Tongue (tissue), 2 donors: Measurements from ENCODE around the gene DPF3. TPM values are rescaled to one million over a fixed set of nuclear protein-coding genes. Genes with fewer than 3 reads are reported as not detected.

Experiments
- DNase-seq: peaks from one replicate; pipeline ENCODE4 v3.0.0-alpha.2; 2015
- total RNA-seq: library from RNA; depleted of rRNA; stranded (reverse); fragments of >200 nt; gene quantifications from one replicate; pipeline ENCODE4 v1.2.3, GENCODE V29; 2014

The DPF3 gene
- total RNA-seq, 1 donor from 2014 or later, result 20.6 TPM

DNA sequence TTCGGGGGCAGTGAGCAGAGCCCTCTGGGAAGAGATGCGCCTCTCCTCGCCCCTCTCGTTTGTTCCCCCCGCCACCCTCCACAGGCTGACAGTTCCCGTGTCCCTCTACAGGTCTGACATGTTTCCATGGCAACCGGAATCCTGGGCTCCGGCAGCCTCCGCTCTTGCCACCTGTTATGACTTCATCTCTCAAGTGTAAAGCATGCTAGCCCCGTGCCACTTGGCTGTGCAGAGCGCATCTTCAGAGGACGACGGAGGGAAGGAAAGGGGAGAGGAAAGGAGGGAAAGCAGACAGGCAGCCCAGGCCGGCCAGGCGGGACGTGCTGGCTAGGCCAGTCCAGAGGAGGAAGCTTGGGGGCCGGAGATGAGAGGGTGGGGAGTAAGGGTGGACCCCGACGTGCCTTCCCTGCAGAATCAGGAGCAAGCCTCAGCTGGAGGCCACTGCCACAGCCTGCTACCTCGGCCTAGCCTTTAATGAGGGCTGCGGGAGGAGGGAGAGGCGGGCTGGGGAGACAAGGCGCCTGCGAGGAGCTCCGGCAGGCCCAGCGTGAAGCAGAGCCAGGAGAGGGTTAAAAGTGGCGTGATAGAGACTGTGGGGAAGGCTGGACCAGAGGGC is 214.3 kb downstream of the DPF3 start:
- peak; percentile 87 for DNase-seq

DNA sequence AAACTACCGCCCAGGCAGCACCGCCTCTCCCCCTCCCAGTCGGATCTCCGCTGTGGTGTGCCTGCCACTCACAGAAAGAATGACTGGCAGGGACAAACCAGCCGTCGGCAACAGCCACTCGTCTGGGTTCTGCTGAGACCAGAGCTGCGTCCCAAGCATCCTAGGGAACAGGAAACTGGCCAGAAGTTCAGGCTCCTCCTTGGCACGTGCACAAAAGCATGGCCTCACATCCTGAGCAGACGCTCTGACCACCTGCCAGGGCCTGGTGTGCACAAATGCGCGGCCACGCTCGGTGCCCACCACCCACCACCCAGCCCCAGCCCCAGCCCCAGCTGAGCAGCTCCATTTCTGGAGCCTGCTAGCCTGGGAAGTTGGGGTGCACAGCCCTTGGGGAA is 214.8 kb downstream of the DPF3 start:
- peak; percentile 82 for DNase-seq

DNA sequence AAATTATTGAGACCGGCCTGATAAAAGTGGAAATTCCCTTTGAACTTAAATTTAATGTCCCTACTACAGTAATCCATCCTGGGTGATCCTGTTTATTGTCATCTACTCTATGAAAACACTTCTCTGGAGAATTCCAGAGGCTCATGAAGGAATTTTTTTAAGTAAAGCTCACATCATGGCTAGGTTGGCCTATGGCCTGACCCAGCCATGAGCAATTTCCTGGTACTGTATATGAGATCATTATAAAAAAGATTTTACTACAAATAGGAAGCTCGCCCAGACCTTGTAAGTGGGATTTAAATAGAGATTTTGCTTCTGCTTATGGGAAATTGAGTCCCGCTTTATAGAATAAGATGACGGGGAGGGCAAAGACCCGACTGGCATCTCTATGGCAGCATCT is 215.5 kb downstream of the DPF3 start:
- no peak for DNase-seq

GRCh38 chr14:72677664-72678063 is 216.2 kb downstream of the DPF3 start:
- no peak for DNase-seq

GRCh38 chr14:72675126-72675525 is 218.8 kb downstream of the DPF3 start:
- no peak for DNase-seq

- no peak for DNase-seq
These were observed 220.7 kb downstream of the DPF3 start for GRCh38 chr14:72673179-72673578.

GRCh38 chr14:72666610-72667009 is 227.3 kb downstream of the DPF3 start:
- no peak for DNase-seq

DNA sequence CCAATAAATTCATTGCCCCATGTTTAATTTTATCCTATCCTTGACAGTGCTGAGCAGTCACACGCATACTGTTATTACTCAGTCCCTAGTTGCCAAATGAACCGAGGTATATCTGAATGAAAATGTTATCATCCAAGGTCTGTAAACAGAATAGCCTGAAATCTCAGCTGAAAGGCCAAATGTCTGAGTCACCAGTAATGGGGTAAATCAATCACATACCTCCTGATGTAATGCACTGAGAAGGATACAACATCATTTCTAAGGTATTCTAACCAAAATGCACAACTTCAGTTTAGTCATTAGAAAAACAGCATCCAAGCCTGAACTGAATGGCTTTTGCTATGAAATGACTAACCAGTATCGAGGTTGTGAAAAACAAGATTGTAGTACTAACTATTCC is 228.6 kb downstream of the DPF3 start:
- DNase-seq, result no peak

- no peak for DNase-seq
These were observed 229.2 kb downstream of the DPF3 start for GRCh38 chr14:72664651-72665050.

GRCh38 chr14:72663956-72664650 is 229.8 kb downstream of the DPF3 start:
- DNase-seq, result no peak

DNA sequence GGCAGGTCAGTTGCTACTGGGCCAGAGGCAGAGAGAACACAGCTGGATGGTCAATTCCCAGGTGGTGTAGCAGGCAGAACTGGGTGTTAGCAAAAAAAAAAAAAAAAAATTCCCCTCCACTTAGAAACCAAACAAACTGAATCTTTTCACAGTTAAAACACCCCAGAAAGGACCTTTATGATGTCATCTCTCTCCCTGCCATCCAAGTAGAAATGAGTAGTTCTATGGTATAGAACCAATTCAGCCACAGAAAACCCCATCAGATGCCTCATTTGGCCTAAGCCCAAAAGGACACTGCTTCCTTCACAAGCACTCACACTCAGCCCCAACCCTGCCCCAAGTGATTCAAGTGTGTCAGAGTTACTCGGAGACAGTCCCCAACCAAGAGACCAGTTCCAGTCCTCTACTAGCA is 230.8 kb downstream of the DPF3 start:
- DNase-seq, result no peak

- DNase-seq, result no peak
These were observed 231.7 kb downstream of the DPF3 start for GRCh38 chr14:72662214-72662613.

DNA sequence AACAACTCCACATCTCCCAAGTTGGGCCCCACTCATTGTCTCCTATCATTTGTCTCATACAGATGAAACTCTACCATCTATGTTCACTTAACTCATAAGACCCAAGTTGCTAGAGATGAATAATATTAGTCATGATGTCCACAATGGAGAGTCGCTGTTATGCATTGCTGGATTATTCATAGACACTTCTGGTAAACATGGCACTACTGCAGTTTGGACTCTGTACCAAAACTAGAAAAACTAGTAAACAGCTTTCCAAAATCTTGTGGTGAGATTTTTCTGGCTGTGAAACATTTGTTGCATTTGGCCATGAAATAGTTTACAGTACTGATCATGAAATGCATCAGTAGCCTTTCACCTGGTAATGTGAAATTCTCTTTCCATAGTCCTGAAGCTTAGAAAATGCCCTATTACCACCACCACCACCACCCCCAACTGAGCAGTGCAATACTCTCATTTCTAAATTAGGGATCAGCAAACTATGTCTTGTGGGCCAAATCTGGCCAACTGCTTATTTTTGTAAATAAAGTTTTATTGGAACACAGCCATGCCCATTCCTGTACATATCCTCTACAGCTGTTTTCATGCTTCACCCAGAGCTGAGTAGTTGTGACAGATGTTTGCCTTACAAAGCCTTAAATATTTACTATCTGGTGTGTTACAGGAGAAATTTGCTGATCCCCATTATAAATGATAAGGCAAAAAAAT is 236.5 kb downstream of the DPF3 start:
- DNase-seq, result peak; percentile 38

DNA sequence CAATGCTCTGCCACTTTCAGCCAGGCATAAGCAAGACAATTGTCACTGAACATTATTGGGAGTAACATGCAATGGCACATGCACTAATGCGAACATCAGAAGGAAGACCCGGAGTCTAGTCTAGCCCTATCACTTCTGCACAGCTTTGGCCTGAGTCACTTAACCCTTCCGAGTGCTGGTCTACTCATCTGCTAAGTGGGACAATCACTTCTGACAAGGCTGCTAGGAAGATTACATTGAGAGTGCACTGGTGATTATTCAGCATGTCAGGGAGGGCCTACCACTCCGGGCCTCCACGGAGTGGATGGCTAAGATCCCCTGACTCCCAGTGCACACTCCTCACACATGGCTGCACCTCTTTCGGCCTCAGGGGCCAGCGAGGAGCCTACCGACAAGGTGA is 240.9 kb downstream of the DPF3 start:
- DNase-seq, result no peak

GRCh38 chr14:72652179-72652578 is 241.7 kb downstream of the DPF3 start:
- DNase-seq, result no peak

DNA sequence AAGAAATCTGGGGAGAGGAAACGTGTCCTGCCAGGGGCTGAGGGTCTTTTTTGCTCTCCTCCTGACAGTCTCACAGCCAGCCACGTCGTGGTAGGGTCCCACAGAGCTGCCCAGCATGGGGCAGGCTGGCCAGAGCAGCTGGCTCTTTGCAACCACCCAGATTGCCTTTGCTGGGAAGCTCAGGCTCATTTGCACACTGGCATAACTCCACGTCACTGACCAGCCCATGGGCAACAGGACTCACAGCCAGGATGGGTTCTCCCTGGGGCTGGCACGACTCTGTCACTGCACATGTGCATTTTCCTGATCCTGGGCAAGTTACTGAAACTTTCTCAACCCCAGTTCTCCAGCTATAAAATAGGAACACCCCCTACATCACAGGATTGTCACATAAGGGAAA is 242.2 kb downstream of the DPF3 start:
- DNase-seq, result no peak

GRCh38 chr14:72651081-72651480 is 242.8 kb downstream of the DPF3 start:
- DNase-seq, result peak; percentile 10

GRCh38 chr14:72649603-72650227 is 244.2 kb downstream of the DPF3 start:
- DNase-seq, result no peak

DNA sequence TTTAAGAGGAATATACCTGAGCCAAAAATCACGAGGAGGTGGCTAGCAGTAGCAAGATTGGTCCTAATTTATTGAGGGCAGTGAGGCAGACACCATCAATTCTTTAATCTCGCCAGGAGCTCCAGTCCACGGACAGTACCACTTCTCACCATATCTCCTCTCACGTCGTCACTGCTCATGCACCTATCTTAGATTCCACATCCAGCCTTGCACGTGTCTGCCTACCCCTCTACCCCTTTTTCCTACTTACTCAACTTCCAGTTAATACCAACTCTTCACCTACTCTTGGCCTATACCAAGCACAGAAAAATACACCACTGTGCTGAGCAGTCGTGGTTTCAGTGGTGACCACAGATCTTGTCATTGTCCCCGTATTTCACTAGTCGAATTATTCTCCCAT is 246.1 kb downstream of the DPF3 start:
- no peak for DNase-seq

DNA sequence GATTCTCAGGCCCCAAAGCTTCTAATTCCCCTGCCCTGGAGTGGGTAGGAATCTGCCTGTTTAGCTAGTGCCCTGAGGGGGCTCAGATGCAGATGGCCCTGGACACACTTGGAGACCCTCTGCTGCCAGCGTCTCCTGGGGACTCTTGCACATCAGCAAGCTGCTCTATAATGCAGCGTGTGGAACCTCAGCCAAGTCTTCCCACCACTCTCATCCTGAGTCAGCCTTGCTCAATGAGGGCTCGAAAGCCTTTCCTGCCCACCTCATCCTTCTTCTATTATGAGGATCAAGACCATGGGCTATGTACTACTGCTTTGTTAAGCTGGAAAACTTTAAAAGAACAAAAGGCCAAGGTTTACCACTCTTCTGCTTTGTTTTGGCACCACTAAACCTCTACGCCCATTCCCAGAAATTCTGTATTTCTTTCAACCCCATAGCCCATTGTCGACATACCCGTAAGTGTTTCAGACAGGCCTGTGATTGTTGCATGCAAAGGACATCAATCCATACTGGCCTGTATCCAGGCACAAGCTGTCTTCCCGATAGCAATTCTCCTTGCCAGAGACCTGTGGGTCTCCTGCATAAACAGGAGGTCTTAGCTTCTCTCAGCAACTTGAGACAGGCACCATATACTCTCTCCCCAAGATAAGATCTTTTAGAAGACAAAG is 246.9 kb downstream of the DPF3 start:
- no peak for DNase-seq

DNA sequence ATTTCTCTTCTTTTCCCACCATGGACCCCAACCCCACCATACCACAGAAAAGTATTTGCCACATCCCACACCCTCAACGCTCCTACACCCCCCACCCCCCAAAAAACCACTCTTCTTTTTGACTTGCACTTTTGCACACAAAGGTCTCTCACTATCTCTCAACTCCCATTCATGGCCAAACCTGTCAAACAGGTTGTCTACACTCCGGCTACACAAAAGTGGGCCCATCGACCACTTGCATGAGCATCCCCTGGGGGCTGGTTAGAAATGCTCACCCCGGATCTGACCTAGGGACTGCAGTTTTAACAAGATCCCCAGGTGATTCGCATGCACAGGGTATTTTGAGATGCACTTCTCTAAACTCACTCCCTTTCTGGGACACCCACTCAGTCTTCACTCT is 248.2 kb downstream of the DPF3 start:
- no peak for DNase-seq

DNA sequence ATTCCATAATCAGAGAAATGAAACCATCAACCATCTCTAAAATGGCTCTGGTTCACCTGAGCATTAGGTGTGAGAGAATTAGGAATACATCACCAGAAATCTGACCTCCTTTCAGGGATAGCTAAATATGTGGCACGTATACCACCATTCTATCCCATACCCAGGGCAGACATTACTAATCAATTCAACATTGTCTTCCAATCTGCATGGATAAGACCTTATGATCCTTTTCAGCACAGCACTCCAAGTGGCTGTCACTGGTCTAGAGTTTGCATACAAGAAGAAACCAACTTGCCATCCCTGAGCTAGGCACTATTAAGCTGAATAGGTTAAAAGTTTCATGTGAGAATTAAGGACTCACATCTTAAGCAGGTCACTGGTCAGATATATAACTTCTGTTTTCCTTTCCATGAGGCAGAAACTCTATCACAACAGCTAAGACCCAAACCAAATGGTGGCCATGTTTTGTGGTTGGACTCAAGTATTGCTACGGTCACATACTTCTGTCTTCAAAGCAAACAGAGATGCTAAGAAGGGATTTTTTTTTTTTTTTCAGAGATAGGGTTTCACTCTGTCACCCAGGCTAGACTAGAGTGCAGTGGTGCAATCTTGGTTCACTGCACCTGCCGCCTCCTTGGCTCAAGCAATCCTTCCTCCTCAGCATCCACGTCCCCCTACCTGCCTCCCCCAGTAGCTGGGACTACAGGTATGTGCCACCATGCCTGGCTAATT is 249.0 kb downstream of the DPF3 start:
- DNase-seq, result no peak
